Jurkat, Clone E6-1 (cell line): ENCODE data around the gene DOCK4.

Experiments used
- DNase-seq: peaks from one replicate; pipeline ENCODE4 v3.0.0-alpha.2; 2011; ENCODE audit warnings: low read depth, low spot score
- H3K4me3 ChIP-seq: 2 replicates; pipeline ENCODE4 v1.5.1; 2011; ENCODE audit warnings: mild to moderate bottlenecking, low read length, control low read depth, moderate library complexity

The DOCK4 gene

GRCh38 chr7:111864291-111864976 lies 341.8 kb downstream of the DOCK4 start:
- H3K4me3 ChIP-seq: no peak overlapping the region

GRCh38 chr7:111863269-111863668 lies 342.9 kb downstream of the DOCK4 start:
- no peak overlapping the region for H3K4me3 ChIP-seq

More at GRCh38 chr7:111864291-111864976, 341.8 kb downstream of the DOCK4 start:
- no peak for DNase-seq

GRCh38 chr7:111860248-111860647 lies 346.0 kb downstream of the DOCK4 start:
- H3K4me3 ChIP-seq: no peak overlapping the region

More at GRCh38 chr7:111863269-111863668, 342.9 kb downstream of the DOCK4 start:
- DNase-seq: no peak

GRCh38 chr7:111858331-111858730 lies 347.9 kb downstream of the DOCK4 start:
- DNase-seq: no peak

More at GRCh38 chr7:111860248-111860647, 346.0 kb downstream of the DOCK4 start:
- DNase-seq: peak; percentile 85

GRCh38 chr7:111855842-111856227 lies 350.4 kb downstream of the DOCK4 start:
- no peak overlapping the region for H3K4me3 ChIP-seq
- DNase-seq: peak; percentile 54

More at GRCh38 chr7:111858331-111858730, 347.9 kb downstream of the DOCK4 start:
- H3K4me3 ChIP-seq: no peak overlapping the region

- peak; percentile 70 for DNase-seq
Measured at GRCh38 chr7:111855161-111855841, 350.9 kb downstream of the DOCK4 start.

GRCh38 chr7:111853201-111853990 lies 352.8 kb downstream of the DOCK4 start:
- H3K4me3 ChIP-seq: no peak overlapping the region
- DNase-seq: no peak

More at GRCh38 chr7:111855161-111855841, 350.9 kb downstream of the DOCK4 start:
- no peak overlapping the region for H3K4me3 ChIP-seq

DNA sequence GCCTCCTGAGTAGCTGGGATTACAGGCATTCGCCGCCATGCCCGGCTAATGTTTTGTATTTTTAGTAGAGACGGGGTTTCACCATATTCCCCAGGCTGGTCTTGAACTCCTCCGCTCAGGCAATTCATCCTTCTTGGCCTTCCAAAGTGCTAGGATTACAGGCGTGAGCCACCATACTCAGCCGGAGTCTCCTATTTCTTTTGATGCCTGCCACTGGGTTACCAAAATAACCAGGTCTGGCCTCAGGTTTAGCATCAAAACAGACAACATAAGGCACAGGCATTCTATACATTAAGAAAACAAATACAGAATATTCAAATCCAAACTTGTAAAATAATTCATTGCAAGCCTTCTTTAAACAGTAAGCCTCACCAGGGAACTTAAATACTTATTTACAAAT lies 354.1 kb downstream of the DOCK4 start:
- DNase-seq: no peak

DNA sequence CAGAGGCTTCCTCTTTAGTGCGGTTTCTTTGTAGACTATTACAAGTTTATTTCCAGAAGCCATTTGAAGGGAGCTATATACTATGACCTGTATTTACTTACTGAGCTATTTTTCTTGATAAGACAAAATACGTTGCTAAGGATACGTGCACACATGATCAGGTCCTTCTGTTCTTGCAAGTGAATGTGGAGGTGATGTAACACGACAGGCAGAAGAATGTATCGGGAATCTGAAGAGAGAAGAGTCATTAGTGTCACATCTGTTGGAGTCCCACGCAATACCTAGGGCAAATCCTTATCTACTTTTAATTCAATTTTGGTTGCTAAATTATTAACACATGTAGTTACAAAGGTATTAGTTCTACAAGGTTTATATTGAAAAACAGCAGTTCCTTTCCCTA lies 359.3 kb downstream of the DOCK4 start:
- H3K4me3 ChIP-seq: no peak overlapping the region
- no peak for DNase-seq

More for the DNA sequence above, 354.1 kb downstream of the DOCK4 start:
- no peak overlapping the region for H3K4me3 ChIP-seq

DNA sequence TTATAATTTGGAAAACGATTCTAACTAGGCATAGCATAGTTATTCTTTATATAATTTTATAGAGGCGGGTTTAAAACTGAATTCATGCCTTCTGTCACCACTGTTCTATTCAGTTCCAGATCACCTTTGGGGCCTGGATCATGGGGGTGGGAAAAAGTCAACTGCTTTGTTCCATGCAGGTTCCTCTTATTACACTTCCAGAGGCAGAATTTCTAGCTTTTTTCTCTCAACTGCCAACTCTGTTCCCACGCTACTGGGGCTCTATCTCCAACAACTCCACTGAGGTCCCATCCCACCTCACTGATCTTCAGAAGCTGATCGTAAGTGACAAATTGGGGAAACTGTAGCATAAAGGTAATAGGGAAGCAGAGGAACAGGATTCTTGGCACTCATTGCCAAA lies 360.3 kb downstream of the DOCK4 start:
- no peak for DNase-seq
- H3K4me3 ChIP-seq: no peak overlapping the region

DNA sequence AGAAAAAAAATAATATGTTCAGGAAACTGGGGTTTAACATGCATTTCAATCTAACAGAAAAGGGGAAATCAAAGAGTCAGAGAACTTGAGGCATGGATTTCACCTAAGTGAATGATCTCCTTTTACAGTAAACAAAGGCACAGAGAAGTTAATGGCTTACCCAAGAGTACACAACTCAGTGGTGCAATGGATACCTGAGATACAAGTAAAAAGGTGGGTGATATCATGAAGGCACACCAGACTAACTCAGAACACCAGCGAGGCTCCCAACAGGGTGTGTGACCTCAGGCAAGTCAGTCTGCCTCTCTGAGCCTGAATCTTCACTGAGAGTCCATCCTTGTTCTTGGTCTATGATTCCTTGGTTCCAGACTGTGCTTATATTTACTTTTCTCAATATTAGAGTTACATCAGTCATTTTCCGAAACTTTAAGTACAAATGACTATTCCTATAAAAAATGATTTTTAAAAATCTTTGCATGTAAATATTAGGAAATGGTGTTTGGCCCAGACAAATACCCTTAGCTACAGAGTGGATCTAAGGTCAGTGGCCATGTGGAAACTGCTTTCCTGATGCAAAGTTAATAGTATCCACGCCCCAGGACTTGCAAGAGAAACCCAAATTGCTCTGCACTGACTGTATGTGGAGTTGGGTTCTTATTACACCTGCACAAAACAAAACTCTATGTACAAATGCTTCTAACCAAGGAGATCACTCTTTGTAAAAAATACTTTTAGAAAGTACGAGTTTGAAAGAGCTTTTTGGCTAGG lies 361.1 kb downstream of the DOCK4 start:
- no peak for DNase-seq
- no peak overlapping the region for H3K4me3 ChIP-seq

- DNase-seq: no peak
- no peak overlapping the region for H3K4me3 ChIP-seq
Measured at GRCh38 chr7:111842491-111842890, 363.7 kb downstream of the DOCK4 start.

DNA sequence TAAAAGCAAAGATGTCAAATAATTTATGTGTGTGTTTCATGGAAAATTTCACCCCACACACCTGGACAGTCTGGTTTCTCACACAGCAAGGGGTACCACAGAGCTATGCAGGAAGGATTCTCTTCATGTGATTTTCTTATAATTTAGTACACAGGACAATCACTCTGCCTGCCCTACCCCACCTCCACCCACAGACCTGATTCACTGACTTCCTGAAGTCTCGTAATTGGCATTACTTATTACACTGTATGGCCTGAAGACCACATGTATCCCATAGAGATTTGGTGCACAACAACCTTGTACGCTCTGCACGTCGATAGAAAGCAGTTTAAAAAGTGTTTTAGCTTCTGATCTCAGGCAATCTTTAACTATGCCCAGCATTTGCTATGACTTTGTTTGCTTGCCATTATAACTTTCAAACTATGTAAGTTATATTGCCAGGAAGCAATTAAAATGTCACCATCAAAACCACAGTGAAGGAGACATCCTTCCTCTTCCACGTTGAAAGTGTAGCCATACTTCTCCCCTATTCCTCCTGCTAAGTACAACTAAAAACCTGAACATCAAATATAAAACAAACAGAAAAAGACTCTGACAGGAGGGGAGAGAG lies 364.5 kb downstream of the DOCK4 start:
- DNase-seq: no peak
- no peak overlapping the region for H3K4me3 ChIP-seq

DNA sequence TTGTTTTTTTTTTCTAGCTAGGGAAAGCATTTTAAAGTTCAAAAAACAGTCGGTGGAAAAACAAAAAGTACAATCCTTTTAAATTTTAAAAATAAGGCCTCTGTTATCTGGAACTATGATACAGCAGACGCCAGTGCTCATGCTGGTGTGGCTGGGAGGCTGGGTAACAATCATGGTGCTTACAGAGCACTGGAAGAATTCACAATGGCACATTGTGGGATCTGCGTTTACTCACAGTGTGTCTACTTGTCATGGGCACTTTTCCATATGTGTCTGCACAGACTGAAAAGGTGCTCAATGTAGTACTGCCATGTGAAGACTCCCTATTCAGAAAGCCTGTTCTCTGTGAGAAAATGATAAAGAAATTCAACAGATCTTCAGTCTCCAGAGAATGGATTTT lies 365.7 kb downstream of the DOCK4 start:
- DNase-seq: no peak
- H3K4me3 ChIP-seq: no peak overlapping the region

DNA sequence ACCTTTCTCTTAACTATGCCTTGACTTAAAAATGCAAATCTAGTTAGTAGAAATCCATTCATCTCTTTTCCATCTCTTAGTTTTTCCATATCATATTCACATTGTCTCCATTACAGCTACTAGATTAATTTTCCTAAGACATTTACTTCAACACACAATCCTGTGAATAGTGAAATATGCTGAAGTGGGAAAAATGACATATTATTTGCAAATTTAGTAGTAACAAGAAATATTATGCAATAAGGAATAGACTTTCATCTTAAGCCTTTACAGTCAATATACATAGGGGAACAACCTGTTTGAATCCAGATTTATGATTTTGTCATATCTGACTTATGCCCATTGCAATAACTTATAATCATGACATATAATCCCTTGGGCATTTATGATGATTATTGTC lies 366.9 kb downstream of the DOCK4 start:
- no peak for DNase-seq
- H3K4me3 ChIP-seq: no peak overlapping the region

- DNase-seq: no peak
- H3K4me3 ChIP-seq: no peak overlapping the region
Measured at GRCh38 chr7:111836592-111836991, 369.6 kb downstream of the DOCK4 start.

GRCh38 chr7:111835066-111835465 lies 371.1 kb downstream of the DOCK4 start:
- no peak overlapping the region for H3K4me3 ChIP-seq
- DNase-seq: no peak

GRCh38 chr7:111834367-111834766 lies 371.8 kb downstream of the DOCK4 start:
- no peak overlapping the region for H3K4me3 ChIP-seq
- no peak for DNase-seq

DNA sequence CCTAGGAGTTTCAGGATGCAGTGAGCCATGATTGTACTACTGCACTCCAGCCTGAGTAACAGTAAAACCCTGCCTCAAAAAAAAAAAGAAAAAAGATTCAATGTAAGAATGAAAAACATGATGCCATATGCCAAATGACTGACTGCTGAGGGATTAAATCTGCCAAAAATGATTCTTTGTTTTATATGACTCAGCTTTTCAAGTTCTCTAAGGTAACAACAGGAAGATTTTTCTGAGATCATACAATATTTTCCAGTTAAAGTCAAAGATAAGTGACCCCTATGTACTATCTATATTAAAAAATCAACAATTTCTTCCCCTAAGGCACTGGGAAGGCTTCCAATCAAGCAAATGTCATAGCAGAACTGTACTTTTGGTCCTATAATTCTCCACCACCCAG lies 372.7 kb downstream of the DOCK4 start:
- no peak for DNase-seq
- H3K4me3 ChIP-seq: no peak overlapping the region
